Ectodermal cell (in vitro differentiated cells): Measurements from ENCODE around the gene NR2C1.
"Not testable (repeated sequence)": the region's sequence is repeated elsewhere in the genome, so short reads cannot be mapped to it uniquely, and the experiment has no call there.

Experiments used
- H3K27ac ChIP-seq: 2 replicates; pipeline ENCODE4 v1.7.0; 2013; ENCODE audit warnings: mild to moderate bottlenecking, low read depth, low read length; ENCODE audit not compliant: insufficient read depth, poor library complexity, severe bottlenecking
- H3K27me3 ChIP-seq: 2 replicates; pipeline ENCODE4 v1.7.0; 2013; ENCODE audit warnings: mild to moderate bottlenecking, low read length; ENCODE audit not compliant: insufficient read depth, control insufficient read depth, poor library complexity, severe bottlenecking
- H3K36me3 ChIP-seq: one replicate; pipeline ENCODE4 v1.7.0; 2013; ENCODE audit warnings: low read length; ENCODE audit not compliant: control insufficient read depth, insufficient read depth
- H3K4me1 ChIP-seq: one replicate; pipeline ENCODE4 v1.7.0; 2013; ENCODE audit warnings: low read length; ENCODE audit not compliant: control insufficient read depth, insufficient read depth
- H3K4me3 ChIP-seq: 2 replicates; pipeline ENCODE4 v1.7.0; 2013; ENCODE audit warnings: low read depth, low read length, control low read depth; ENCODE audit not compliant: insufficient read depth
- H3K9me3 ChIP-seq: 2 replicates; pipeline ENCODE4 v1.7.0; 2013; ENCODE audit warnings: mild to moderate bottlenecking, low read length, moderate library complexity; ENCODE audit not compliant: control insufficient read depth
- WGBS, 2 experiments: methylation state at CpG; one replicate each; pipeline ENCODE4 v1.1.7; 2013; ENCODE audit warnings: missing lambda C conversion rate in 2 of 2; 5-methylcytosine and 5-hydroxymethylcytosine counted together

Gene NR2C1

DNA sequence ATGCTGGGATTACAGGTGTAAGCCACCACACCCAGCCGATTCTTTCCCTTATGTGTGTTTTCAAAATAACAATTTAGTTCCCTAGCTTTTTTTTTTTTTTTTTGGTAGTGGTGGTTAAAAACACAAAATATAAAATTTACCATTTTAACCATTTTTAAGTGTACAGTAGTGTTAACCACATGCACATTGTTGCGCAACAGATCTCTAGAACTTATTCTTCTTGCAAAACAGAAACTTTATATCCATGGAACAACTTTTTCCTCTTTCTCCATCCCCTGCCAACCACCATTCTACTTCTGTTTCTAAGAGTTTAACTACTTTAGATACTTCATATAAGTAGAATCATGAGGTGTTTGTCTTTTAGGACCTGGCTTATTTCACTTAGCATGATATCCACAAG, 68.8 kb downstream of the NR2C1 start:
- Histone ChIP-seq H3K27ac (no peak overlapping the region), H3K4me1 (no peaks in the 10 kb centered on the region), H3K4me3 (no peak overlapping the region), H3K9me3 (no peaks in the 10 kb centered on the region), H3K27me3 (no peaks in the 10 kb centered on the region), H3K36me3 (peaks cover 4% of the 10 kb centered on the region)
- WGBS, 2 experiments: 96 to 98% methylated on average over 1 to 2 of the region's 2 CpGs

DNA sequence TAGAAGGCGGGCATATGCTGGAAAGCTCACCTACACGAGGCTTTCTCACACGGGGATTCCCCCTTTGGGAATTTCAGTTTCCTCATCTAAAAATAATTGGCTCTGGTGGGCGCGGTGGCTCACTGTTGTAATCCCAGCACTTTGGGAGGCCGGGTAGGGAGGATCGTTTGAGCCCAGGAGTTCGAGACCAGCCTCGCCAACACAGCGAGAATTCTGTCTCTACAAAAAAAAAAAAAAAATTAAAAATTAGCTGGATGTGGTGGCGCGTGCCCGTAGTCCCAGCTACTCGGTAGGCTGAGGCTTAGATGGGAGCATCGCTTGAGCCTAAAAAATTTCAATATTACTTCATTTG, 69.5 kb downstream of the NR2C1 start:
- H3K27me3 ChIP-seq: no peaks in the 10 kb centered on the region
- WGBS, 2 experiments: 81 to 82% methylated on average over 15 of the region's 15 CpGs
- H3K4me3 ChIP-seq: peak overlapping the region; percentile 91
- peaks cover 4% of the 10 kb centered on the region for H3K36me3 ChIP-seq
- H3K27ac ChIP-seq: no peak overlapping the region
- no peaks in the 10 kb centered on the region for H3K9me3 ChIP-seq
- H3K4me1 ChIP-seq: no peaks in the 10 kb centered on the region

DNA sequence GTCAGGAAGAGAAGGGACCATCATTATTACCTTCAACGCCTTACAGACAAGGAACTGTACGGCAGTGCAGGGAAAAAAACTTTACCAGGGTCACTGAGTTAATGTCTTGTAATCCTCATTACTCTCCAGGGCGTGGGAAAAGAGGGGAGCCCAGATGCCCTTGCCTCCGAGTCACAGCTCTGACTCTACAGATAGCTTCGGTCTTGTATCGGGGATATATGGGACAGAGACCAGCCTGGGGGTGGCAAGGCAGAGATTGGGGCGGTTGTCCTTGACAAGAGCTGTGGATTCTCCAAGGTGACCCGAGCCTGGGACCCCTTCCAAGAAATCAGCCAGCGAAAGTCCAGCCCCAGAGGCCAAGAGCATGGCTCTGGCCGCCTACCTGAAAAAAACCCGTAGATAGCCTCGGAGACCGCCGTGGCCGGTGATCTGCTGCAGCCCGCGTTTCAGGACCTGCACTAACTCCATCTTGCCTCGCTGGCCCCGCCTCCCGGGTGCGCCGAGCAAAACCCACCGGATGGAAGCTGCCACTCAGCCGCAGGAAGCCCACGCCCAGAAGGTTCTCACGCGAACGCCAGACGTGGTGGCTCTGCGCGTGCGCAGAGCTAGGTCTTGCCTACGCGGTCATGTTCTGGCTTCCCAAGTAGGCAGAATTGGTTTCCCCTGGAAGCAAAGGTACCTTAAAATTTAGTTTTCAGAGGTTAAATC, 70.1 kb downstream of the NR2C1 start, which contains the start of gene NDUFA12:
Gene NDUFA12 (minus strand): TSS at position 485 of the 708 bp plus-strand sequence. CDS start 17 bp downstream, at position 468.
- Histone ChIP-seq H3K4me1 (no peaks in the 10 kb centered on the region), H3K36me3 (peaks cover 4% of the 10 kb centered on the region), H3K9me3 (no peaks in the 10 kb centered on the region), H3K4me3 (peak within 1 kb of the TSS; percentile 91), H3K27ac (peak within 1 kb of the TSS; percentile 70), H3K27me3 (no peaks in the 10 kb centered on the region)
- 1% methylated on average over 34 of the region's 34 CpGs for WGBS, 2 experiments

DNA sequence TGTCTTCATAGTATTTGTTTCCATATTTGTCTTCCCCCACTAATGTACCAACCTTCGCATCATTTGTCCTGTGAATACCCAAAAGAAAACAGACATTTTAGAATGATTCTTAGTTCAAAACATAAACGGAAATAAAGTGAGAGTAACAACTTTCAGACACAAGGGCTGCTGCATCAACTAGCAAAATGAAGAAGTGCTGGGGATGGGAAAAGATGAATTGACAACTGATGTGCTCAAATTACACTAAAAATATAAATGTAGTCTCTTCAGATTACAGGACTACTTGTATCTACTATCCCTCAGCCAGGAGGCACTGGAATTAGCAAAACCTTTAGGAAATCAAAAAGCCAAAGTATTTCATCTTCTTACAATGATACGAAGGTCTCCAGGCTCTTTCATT, 70.7 kb downstream of the NR2C1 start:
- no peaks in the 10 kb centered on the region for H3K4me1 ChIP-seq
- no peak overlapping the region for H3K27ac ChIP-seq
- no peaks in the 10 kb centered on the region for H3K27me3 ChIP-seq
- peak overlapping the region; percentile 91 for H3K4me3 ChIP-seq
- peaks cover 4% of the 10 kb centered on the region for H3K36me3 ChIP-seq
- no peaks in the 10 kb centered on the region for H3K9me3 ChIP-seq
- WGBS, 2 experiments: 53 to 62% methylated on average over 3 of the region's 3 CpGs

DNA sequence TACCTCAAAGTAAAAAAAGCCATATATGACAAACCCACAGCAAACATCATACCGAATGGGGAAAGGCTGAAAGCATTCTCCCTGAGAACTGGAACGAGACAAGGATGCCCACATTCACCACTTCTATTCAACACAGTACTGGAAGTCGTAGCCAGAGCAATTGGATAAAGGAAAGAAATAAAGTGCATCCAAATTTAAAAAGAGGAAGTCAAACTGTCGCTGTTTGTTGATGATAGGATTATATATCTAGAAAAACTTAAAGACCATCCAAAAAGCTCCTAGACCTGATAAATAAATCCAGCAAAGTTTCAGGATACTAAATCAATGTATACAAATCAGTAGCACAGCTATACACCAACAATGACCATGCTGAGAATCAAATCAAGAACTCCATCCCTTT, 75.1 kb downstream of the NR2C1 start:
- Histone ChIP-seq H3K27me3 (no peaks in the 10 kb centered on the region), H3K4me1 (no peaks in the 10 kb centered on the region), H3K27ac (no peak overlapping the region), H3K4me3 (no peak overlapping the region), H3K36me3 (peaks cover 4% of the 10 kb centered on the region), H3K9me3 (no peaks in the 10 kb centered on the region)
- WGBS, 2 experiments: 40 to 43% methylated on average over 2 of the region's 4 CpGs

DNA sequence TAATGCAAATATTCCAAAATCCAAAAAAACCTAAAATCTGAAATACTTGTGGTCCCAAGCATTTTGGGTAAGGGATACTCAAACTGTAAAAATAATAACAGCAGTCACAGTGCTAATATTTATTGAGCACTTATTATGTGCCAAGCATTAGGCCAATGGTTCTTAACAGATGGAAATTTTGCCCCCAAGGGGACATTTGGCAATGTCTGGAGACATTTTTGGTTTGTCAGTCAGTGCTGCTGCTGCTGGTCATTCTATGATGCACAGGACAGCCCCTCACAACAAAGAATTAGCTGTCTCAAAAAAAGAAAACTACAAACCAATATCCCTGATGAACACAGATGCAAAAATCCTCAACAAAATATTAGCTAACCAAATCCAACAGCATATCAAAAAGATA, 75.7 kb downstream of the NR2C1 start:
- H3K36me3 ChIP-seq: peaks cover 4% of the 10 kb centered on the region

DNA sequence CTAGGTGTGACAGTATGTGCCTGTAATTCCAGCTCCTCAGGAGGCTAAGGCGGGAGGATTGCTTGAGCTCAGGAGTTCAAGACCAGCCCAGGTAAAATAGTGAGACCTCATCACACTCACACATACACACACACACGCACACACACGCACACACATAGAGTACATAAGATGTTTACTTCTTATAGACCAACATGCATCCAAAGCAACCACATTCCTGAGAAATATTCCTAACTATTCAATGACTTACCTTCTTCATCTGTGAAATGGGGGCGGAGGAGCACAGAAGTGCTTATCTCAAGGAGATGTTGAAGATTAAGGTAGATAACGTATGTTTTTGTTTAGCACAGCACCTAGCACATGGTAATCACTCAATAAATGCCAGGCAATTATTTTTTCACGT, 76.4 kb downstream of the NR2C1 start:
- H3K36me3 ChIP-seq: peaks cover 9% of the 10 kb centered on the region

More for the DNA sequence above, 75.7 kb downstream of the NR2C1 start:
- Histone ChIP-seq H3K4me3 (no peak overlapping the region), H3K4me1 (no peaks in the 10 kb centered on the region), H3K27me3 (no peaks in the 10 kb centered on the region), H3K27ac (no peak overlapping the region), H3K9me3 (no peaks in the 10 kb centered on the region)

DNA sequence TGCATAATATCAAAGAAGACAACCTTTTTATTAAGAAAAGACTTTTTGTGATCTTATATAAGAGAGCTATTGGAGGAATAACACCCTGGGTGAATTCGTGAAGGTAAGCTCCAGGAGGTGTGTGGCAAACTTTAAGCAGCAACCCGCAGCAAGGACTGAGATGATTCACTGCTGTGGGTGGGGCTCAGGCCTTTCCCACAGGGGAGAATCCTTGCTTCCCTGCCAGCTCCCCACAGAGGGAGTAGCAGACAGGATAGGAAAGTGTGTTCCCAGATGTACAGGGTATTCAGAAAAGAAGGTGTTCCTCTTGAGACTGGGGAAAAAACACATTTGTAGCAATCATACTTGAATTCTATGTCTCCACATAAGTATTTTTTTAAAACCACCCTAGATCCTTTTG, 79.1 kb downstream of the NR2C1 start:
- peaks cover 5% of the 10 kb centered on the region for H3K36me3 ChIP-seq
- H3K4me1 ChIP-seq: no peaks in the 10 kb centered on the region
- no peak overlapping the region for H3K27ac ChIP-seq
- H3K9me3 ChIP-seq: no peaks in the 10 kb centered on the region
- WGBS, 2 experiments: 84 to 92% methylated on average over 2 of the region's 2 CpGs
- H3K27me3 ChIP-seq: no peaks in the 10 kb centered on the region
- H3K4me3 ChIP-seq: no peak overlapping the region

More for the DNA sequence above, 76.4 kb downstream of the NR2C1 start:
- H3K27ac ChIP-seq: no peak overlapping the region
- no peaks in the 10 kb centered on the region for H3K4me1 ChIP-seq
- H3K27me3 ChIP-seq: no peaks in the 10 kb centered on the region
- H3K4me3 ChIP-seq: no peak overlapping the region
- H3K9me3 ChIP-seq: no peaks in the 10 kb centered on the region
- 92 to 94% methylated on average over 6 of the region's 6 CpGs for WGBS, 2 experiments

DNA sequence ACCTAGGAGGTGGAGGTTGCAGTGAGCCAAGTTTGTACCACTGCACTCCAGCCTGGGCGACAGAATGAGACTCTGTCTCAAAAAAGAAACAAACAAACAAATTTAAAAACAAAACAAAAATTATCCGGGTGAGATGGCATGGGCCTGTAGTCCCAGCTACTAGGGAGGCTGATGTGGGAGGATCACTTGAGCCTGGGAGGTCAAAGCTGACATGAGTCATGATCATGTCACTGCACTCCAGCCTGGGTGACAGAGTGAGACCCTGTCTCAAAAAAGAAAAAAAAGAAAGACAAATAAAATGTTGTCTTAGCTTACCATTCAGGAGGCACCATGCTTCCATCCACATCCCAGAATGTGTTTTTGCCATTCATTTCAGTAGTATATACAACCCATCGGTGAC, 79.6 kb downstream of the NR2C1 start:
- 50 to 67% methylated on average over 2 to 3 of the region's 3 CpGs for WGBS, 2 experiments

DNA sequence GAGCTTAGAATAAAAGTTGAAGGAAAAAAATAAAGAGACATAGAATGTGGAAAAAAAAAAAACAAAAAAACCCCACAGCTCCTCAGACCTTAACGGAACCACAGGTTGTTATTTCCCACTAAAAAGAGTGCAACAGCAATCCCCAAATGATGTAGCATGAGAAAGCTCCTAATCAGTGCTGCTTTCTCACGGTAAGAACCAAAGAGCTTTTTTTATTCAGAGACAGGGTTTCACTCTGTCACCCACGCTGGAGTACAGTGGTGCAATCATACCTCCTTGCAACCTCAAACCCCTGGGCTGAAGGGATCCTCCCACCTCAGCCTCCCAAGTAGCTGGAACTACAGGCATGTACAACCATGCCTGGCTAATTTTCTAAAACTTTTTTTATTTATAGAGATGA, 83.2 kb downstream of the NR2C1 start:
- H3K27me3 ChIP-seq: no peaks in the 10 kb centered on the region
- 88 to 93% methylated on average over 3 of the region's 3 CpGs for WGBS, 2 experiments
- peaks cover 5% of the 10 kb centered on the region for H3K36me3 ChIP-seq

More for the DNA sequence above, 79.6 kb downstream of the NR2C1 start:
- not testable (repeated sequence) for H3K36me3 ChIP-seq, H3K4me1 ChIP-seq, H3K4me3 ChIP-seq, H3K27me3 ChIP-seq, H3K27ac ChIP-seq, H3K9me3 ChIP-seq

More for the DNA sequence above, 83.2 kb downstream of the NR2C1 start:
- Histone ChIP-seq H3K4me3 (no peak overlapping the region), H3K4me1 (no peaks in the 10 kb centered on the region), H3K27ac (no peak overlapping the region), H3K9me3 (no peaks in the 10 kb centered on the region)
